Peyer's patch (tissue), 4 donors: ENCODE measurements around the gene ZBTB7C.

Source experiments
- CTCF ChIP-seq, 6 experiments: fragments of 450-650 bp in 4 of 6; fragments of 200-600 bp in 2 of 6; sonication (generic) in 1 of 6; IDR thresholded peaks; one replicate each; pipeline ENCODE4 v1.5.1; 2017 to 2019; ENCODE audit warnings: antibody characterized with exemption in 6 of 6, mild to moderate bottlenecking in 3 of 6, moderate library complexity in 1 of 6
- POLR2A ChIP-seq, 2 donors: fragments of 450-650 bp; IDR thresholded peaks; one replicate each; pipeline ENCODE4 v1.5.1; 2017; ENCODE audit warnings: antibody characterized with exemption in 2 of 2, mild to moderate bottlenecking in 2 of 2, moderate library complexity in 2 of 2

GRCh38 chr18:48328473-48329210 lies 80.5 kb downstream of the ZBTB7C start:
- TF ChIP-seq POLR2A (IDR thresholded peaks at IDR 0.05) (no peak), CTCF (IDR thresholded peaks at IDR 0.05) (no peak)
